GM12864 (cell line): ENCODE results near the gene OGA.

ENCODE experiments used
- DNase-seq: peaks from one replicate; pipeline ENCODE4 v3.0.0-alpha.2; 2011; ENCODE audit warnings: low read depth
- H3K4me3 ChIP-seq: 2 replicates; pipeline ENCODE4 v1.5.1; 2011; ENCODE audit warnings: mild to moderate bottlenecking, low read depth, low read length, control low read depth
- CTCF ChIP-seq: IDR thresholded peaks from 2 replicates; pipeline ENCODE4 v1.5.1; 2011; ENCODE audit warnings: low read depth, mild to moderate bottlenecking, moderate library complexity, low read length, control low read depth, inconsistent platforms; ENCODE audit errors: missing control alignments

The OGA gene

GRCh38 chr10:101759309-101760247 is 58.7 kb downstream of the OGA start:
- no peak for DNase-seq
- TF ChIP-seq CTCF: no peak

GRCh38 chr10:101758858-101759257 is 59.4 kb downstream of the OGA start:
- H3K4me3 ChIP-seq: no peak overlapping the region
- DNase-seq: no peak
- TF ChIP-seq CTCF: no peak

More at GRCh38 chr10:101759309-101760247, 58.7 kb downstream of the OGA start:
- no peak overlapping the region for H3K4me3 ChIP-seq

- TF ChIP-seq CTCF: no peak
- no peak for DNase-seq
- no peak overlapping the region for H3K4me3 ChIP-seq
Measured at GRCh38 chr10:101752241-101752640, 66.0 kb downstream of the OGA start.

- no peak for DNase-seq
Measured at GRCh38 chr10:101749047-101750016, 68.9 kb downstream of the OGA start.

GRCh38 chr10:101748496-101748895 is 69.7 kb downstream of the OGA start:
- TF ChIP-seq CTCF: no peak
- no peak overlapping the region for H3K4me3 ChIP-seq
- no peak for DNase-seq

More at GRCh38 chr10:101749047-101750016, 68.9 kb downstream of the OGA start:
- H3K4me3 ChIP-seq: no peak overlapping the region
- peak; percentile 2 for TF ChIP-seq CTCF

- H3K4me3 ChIP-seq: no peak overlapping the region
- TF ChIP-seq CTCF: no peak
- no peak for DNase-seq
Measured at GRCh38 chr10:101745074-101745696, 73.1 kb downstream of the OGA start.
